K562 (cell line): ENCODE measurements around the gene SCFD2. TPM values are rescaled to one million over a fixed set of nuclear protein-coding genes. Genes with fewer than 3 reads are reported as not detected.
A peak's percentile ranks its signal among the peaks of the same experiment; 100 is the strongest.

Experiments used
- ATAC-seq: fragments of 200-7000 bp; cut with Tn5 transposase; 3 replicates; pipeline ENCODE4 v1.9.1; 2020; ENCODE audit warnings: moderate library complexity
- BruUV-seq: library from RNA; stranded (reverse); fragments of 400-500 nt; replicated peaks from 2 replicates; lab custom pipeline; 2021; lab: Mats Ljungman, UMichigan
- CTCF ChIA-PET: fragments of 300-600 bp; formaldehyde crosslinking; extraction: SDS; loops from one replicate; lab custom pipeline; 2021; ENCODE audit warnings: low intra/inter-chr PET ratio; lab: Yijun Ruan, JAX
- POLR2A ChIA-PET: fragments of 300-600, 350-650 bp; sonication (Branson Sonifier 250); formaldehyde crosslinking; extraction: SDS; loops from one replicate; lab custom pipeline; 2021; ENCODE audit warnings: antibody characterized with exemption, inconsistent platforms; lab: Yijun Ruan, JAX
- DNase-seq, 4 experiments: peaks; one replicate each; pipeline versions ENCODE4 v3.0.0 to v3.0.0-alpha.2; 2011 to 2018; ENCODE audit warnings: low spot score in 3 of 4, mixed read lengths in 3 of 4; ENCODE audit errors: extremely low read depth in 1 of 4
- FAIRE-seq: peaks from 2 replicates; lab custom pipeline; 2011; peaks lifted over from hg19 to GRCh38; lab: Jason Lieb, UNC
- H2AFZ ChIP-seq: 2 replicates; pipeline ENCODE4 v1.6.0; 2011; ENCODE audit warnings: low read depth, low read length, control low read depth, inconsistent platforms
- H3K27ac ChIP-seq: fragments of 200-600 bp; 3 replicates; pipeline ENCODE4 v1.8.0; 2011; ENCODE audit warnings: low read depth, mild to moderate bottlenecking, control low read depth, inconsistent platforms, low read length, moderate library complexity, mixed read lengths; ENCODE audit errors: extremely low read depth
- H3K27me3 ChIP-seq, 2 experiments: fragments of 300-600 bp in 1 of 2; 2 replicates in 1 of 2; 3 replicates in 1 of 2; pipeline versions ENCODE4 v1.6.0 to v1.8.0; 2011; ENCODE audit warnings: inconsistent platforms in 2 of 2, low read length in 2 of 2, mild to moderate bottlenecking in 1 of 2, mixed read lengths in 1 of 2, moderate library complexity in 1 of 2; ENCODE audit not compliant: control insufficient read depth in 2 of 2, insufficient read depth in 2 of 2
- H3K36me3 ChIP-seq: fragments of 300-600 bp; 3 replicates; pipeline ENCODE4 v1.8.0; 2011; ENCODE audit warnings: mild to moderate bottlenecking, low read length, inconsistent platforms; ENCODE audit not compliant: control insufficient read depth, insufficient read depth
- H3K4me1 ChIP-seq, 2 experiments: fragments of 200-600 bp in 1 of 2; replicated peaks in 1 of 2; 2 replicates in 1 of 2; 3 replicates in 1 of 2; pipeline versions ENCODE4 v1.5.1 to v1.8.0; 2011; ENCODE audit warnings: inconsistent platforms in 2 of 2, low read length in 2 of 2, mild to moderate bottlenecking in 1 of 2, mixed read lengths in 1 of 2, moderate library complexity in 1 of 2; ENCODE audit not compliant: control insufficient read depth in 2 of 2, insufficient read depth in 2 of 2
- H3K4me2 ChIP-seq: 2 replicates; pipeline ENCODE4 v1.6.1; 2011; ENCODE audit warnings: low read length, control low read depth, inconsistent platforms, mixed read lengths; ENCODE audit not compliant: insufficient read depth
- H3K4me3 ChIP-seq: fragments of 200-600 bp; sonication (generic), shearing (Covaris generic); 2 replicates; pipeline ENCODE4 v1.5.1; 2016; ENCODE audit warnings: control low read depth, inconsistent platforms
- H3K79me2 ChIP-seq: fragments of 200-600 bp; 3 replicates; pipeline ENCODE4 v1.8.0; 2011; ENCODE audit warnings: low read length, inconsistent platforms; ENCODE audit not compliant: control insufficient read depth, insufficient read depth
- H3K9ac ChIP-seq, 2 experiments: 2 replicates each; pipeline versions ENCODE4 v1.6.0 to v1.6.1; 2011; ENCODE audit warnings: low read depth in 2 of 2, low read length in 2 of 2, control low read depth in 1 of 2, inconsistent platforms in 1 of 2, mild to moderate bottlenecking in 1 of 2, mixed read lengths in 1 of 2; ENCODE audit not compliant: insufficient read depth in 1 of 2
- H3K9me1 ChIP-seq: one replicate; pipeline ENCODE4 v1.6.0; 2011; ENCODE audit warnings: inconsistent platforms, mild to moderate bottlenecking, low read length, moderate library complexity; ENCODE audit not compliant: control insufficient read depth, insufficient read depth
- H3K9me3 ChIP-seq: replicated peaks from 2 replicates; pipeline ENCODE4 v1.5.1; 2011; ENCODE audit warnings: low read depth, low read length, inconsistent platforms; ENCODE audit not compliant: control insufficient read depth, insufficient read depth
- H4K20me1 ChIP-seq: replicated peaks from 2 replicates; pipeline ENCODE4 v1.6.1; 2011; ENCODE audit warnings: low read length, inconsistent platforms, mixed read lengths; ENCODE audit not compliant: control insufficient read depth, insufficient read depth
- GABPB1 ChIP-seq: sonication (generic); formaldehyde crosslinking; IDR thresholded peaks from 2 replicates; pipeline ENCODE4 v1.8.0; 2022; ENCODE audit warnings: mild to moderate bottlenecking, missing genetic modification reagents
- NFATC3 ChIP-seq: fragments of 450-650 bp; IDR thresholded peaks from 2 replicates; pipeline ENCODE4 v1.6.1; 2017; ENCODE audit warnings: mild to moderate bottlenecking
- TSC22D4 ChIP-seq: fragments of 450-650 bp; IDR thresholded peaks from 2 replicates; pipeline ENCODE4 v1.6.1; 2016; ENCODE audit warnings: missing genetic modification characterization, missing biosample characterization, control low read depth
- WGBS: fragments of 100-300 bp; shearing (Covaris generic); methylation state at CpG from one replicate; pipeline ENCODE4 v1.1.6; 2016; ENCODE audit warnings: low coverage, mixed read lengths; ENCODE audit not compliant: insufficient coverage; ENCODE audit errors: missing lambda C conversion rate; 5-methylcytosine and 5-hydroxymethylcytosine counted together
- in situ Hi-C: fragments of 300-500 bp; cut with MboI; formaldehyde crosslinking; loops from 4 replicates; pipeline ENCODE4 v1.15.0; 2018; ENCODE audit warnings: inconsistent platforms, mixed read lengths
- intact Hi-C: fragments of 100-400 bp; cut with micrococcal nuclease; formaldehyde crosslinking; loops from 2 replicates; pipeline ENCODE4 v1.14.2; 2022
- polyA plus RNA-seq, 8 experiments: library from polyadenylated mRNA; depleted of rRNA in 4 of 8; stranded (reverse) in 5 of 8; unstranded in 3 of 8; fragments of >200 nt; fragmentation: Nextera tagmentation in 2 of 8; fragmentation: Illumina TruSeq in 1 of 8; extraction: Ambion mirVana in 2 of 8; extraction: Trizol in 1 of 8; gene quantifications; 2 replicates each; pipeline versions ENCODE4 v1.2.1 to v1.2.3, GENCODE V29; 2011 to 2014; ENCODE audit warnings: inconsistent platforms in 1 of 8, missing spikeins in 1 of 8
- total RNA-seq, 7 experiments: library from RNA; depleted of rRNA in 6 of 7; stranded (reverse); fragments of >200 nt in 6 of 7; fragmentation: Illumina TruSeq in 2 of 7; extraction: Trizol in 2 of 7; gene quantifications; 2 replicates each; pipeline versions ENCODE4 v1.2.1 to v1.2.3, GENCODE V29; 2011 to 2021; ENCODE audit warnings: low replicate concordance in 1 of 7
- TF ChIP-seq, protein P1 (sequence below): fragments of 250-450 bp; sonication (Bioruptor Pico); IDR thresholded peaks from 2 replicates; pipeline ENCODE4 v1.8.0; 2022; ENCODE audit warnings: inconsistent platforms
- TF ChIP-seq, protein P2 (sequence below): sonication (generic); formaldehyde crosslinking; IDR thresholded peaks from 2 replicates; pipeline ENCODE4 v1.8.1; 2023; ENCODE audit warnings: mild to moderate bottlenecking, missing genetic modification reagents

The SCFD2 gene
- total and polyA plus RNA-seq, 9 of the 15 experiments (the other 6 are each of a cell fraction or from before 2014, with no cell fraction given) = 5.7 to 30.3 (median 22.8) TPM

- TF ChIP-seq, protein P1, sequence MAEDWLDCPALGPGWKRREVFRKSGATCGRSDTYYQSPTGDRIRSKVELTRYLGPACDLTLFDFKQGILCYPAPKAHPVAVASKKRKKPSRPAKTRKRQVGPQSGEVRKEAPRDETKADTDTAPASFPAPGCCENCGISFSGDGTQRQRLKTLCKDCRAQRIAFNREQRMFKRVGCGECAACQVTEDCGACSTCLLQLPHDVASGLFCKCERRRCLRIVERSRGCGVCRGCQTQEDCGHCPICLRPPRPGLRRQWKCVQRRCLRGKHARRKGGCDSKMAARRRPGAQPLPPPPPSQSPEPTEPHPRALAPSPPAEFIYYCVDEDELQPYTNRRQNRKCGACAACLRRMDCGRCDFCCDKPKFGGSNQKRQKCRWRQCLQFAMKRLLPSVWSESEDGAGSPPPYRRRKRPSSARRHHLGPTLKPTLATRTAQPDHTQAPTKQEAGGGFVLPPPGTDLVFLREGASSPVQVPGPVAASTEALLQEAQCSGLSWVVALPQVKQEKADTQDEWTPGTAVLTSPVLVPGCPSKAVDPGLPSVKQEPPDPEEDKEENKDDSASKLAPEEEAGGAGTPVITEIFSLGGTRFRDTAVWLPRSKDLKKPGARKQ (CRISPR knock-in tag) = 0 out of 2 replicates have a peak, but pooled peaks have one; percentile 43
- TF ChIP-seq GABPB1 (0 out of 2 replicates have a peak, but pooled peaks have one; percentile 3), TSC22D4 (tag) (no peak), NFATC3 (no peak)
- TF ChIP-seq, protein P2, sequence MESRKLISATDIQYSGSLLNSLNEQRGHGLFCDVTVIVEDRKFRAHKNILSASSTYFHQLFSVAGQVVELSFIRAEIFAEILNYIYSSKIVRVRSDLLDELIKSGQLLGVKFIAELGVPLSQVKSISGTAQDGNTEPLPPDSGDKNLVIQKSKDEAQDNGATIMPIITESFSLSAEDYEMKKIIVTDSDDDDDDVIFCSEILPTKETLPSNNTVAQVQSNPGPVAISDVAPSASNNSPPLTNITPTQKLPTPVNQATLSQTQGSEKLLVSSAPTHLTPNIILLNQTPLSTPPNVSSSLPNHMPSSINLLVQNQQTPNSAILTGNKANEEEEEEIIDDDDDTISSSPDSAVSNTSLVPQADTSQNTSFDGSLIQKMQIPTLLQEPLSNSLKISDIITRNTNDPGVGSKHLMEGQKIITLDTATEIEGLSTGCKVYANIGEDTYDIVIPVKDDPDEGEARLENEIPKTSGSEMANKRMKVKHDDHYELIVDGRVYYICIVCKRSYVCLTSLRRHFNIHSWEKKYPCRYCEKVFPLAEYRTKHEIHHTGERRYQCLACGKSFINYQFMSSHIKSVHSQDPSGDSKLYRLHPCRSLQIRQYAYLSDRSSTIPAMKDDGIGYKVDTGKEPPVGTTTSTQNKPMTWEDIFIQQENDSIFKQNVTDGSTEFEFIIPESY (CRISPR knock-in tag) = 0 out of 2 replicates have a peak, but pooled peaks have one; percentile 31
- CTCF ChIA-PET = no interaction called here
- FAIRE-seq (no peak), ATAC-seq (no peak), DNase-seq (no peak)
- in situ Hi-C loops = no loop called here
- BruUV-seq = no TSS peak
- Histone ChIP-seq H3K27ac (no peak overlapping the region), H3K36me3 (no peaks in the 10 kb centered on the region; the same call in 2 of the 3 replicates), H3K4me1 (peaks cover 6 to 16% of the 10 kb centered on the region in 2 experiments; a peak in 4 of 5 replicates), H3K27me3 (peaks cover 4 to 6% of the 10 kb centered on the region in 2 experiments; a peak in 4 of 5 replicates), H2AFZ (peak overlapping the region; percentile 91), H3K79me2 (no peaks in the 10 kb centered on the region), H4K20me1 (no peaks in the 10 kb centered on the region), H3K4me3 (peak overlapping the region; percentile 54), H3K4me2 (peak overlapping the region; percentile 74), H3K9me3 (no peaks in the 10 kb centered on the region; the same call in 1 of the 2 replicates), H3K9ac (peak overlapping the region; percentile 22 to 91; a peak in 3 of 4 replicates), H3K9me1 (no peaks in the 10 kb centered on the region)
- 68% methylated on average over 26 of the region's 26 CpGs for WGBS
- POLR2A ChIA-PET = interaction anchor here (0.7 kb wide), 1 partner anchor 1418 kb away, joined by 3 read pairs; no protein-coding TSS in a partner anchor
- intact Hi-C loops = loop anchor here (5.0 kb wide), 1 partner anchor 149 kb away; no protein-coding TSS in a partner anchor
Measured at GRCh38 chr4:52861171-52861823, 504.6 kb downstream of the SCFD2 start.
